Epithelial cell of esophagus (primary cell): ENCODE data around the gene ITGA1.

ENCODE experiments used
- DNase-seq: peaks from one replicate; pipeline ENCODE4 v3.0.0; 2010; ENCODE audit warnings: low read depth
- H3K4me3 ChIP-seq: 2 replicates; pipeline ENCODE4 v1.5.1; 2011; ENCODE audit warnings: mild to moderate bottlenecking, low read length, control low read depth
- CTCF ChIP-seq: IDR thresholded peaks from 2 replicates; pipeline ENCODE4 v1.5.1; 2011; ENCODE audit warnings: low read depth, mild to moderate bottlenecking, low read length, control low read depth, inconsistent platforms; ENCODE audit not compliant: insufficient read depth; ENCODE audit errors: missing control alignments

The ITGA1 gene

GRCh38 chr5:52906845-52907244 lies 119.1 kb downstream of the ITGA1 start:
- no peak overlapping the region for H3K4me3 ChIP-seq
- TF ChIP-seq CTCF = no peak
- no peak for DNase-seq

GRCh38 chr5:52909192-52909591 lies 121.5 kb downstream of the ITGA1 start:
- no peak for DNase-seq
- TF ChIP-seq CTCF = no peak
- H3K4me3 ChIP-seq = no peak overlapping the region

DNA sequence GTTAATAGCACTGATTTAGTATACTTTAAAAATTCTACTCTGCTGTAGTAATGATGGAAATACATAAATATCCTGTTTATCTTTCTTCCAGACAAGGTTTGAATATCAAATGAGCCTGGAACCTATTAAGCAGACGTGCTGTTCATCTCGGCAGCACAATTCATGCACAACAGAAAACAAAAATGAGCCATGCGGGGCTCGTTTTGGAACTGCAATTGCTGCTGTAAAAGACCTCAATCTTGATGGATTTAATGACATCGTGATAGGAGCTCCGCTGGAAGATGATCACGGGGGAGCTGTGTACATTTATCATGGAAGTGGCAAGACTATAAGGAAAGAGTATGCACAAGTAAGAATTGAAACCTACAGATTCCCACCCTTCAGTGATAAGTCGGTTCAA lies 122.4 kb downstream of the ITGA1 start:
- no peak for DNase-seq
- H3K4me3 ChIP-seq = no peak overlapping the region
- no peak for TF ChIP-seq CTCF

GRCh38 chr5:52915176-52915875 lies 127.6 kb downstream of the ITGA1 start:
- peak; percentile 80 for DNase-seq
- peak overlapping the region; percentile 28 for H3K4me3 ChIP-seq
- TF ChIP-seq CTCF = peak; percentile 72

- no peak for TF ChIP-seq CTCF
- peak; percentile 12 for DNase-seq
- no peak overlapping the region for H3K4me3 ChIP-seq
Measured at GRCh38 chr5:52920929-52921328, 133.2 kb downstream of the ITGA1 start.

- no peak overlapping the region for H3K4me3 ChIP-seq
- DNase-seq = peak; percentile 97
- peak; percentile 22 for TF ChIP-seq CTCF
Measured at GRCh38 chr5:52922384-52922783, 134.7 kb downstream of the ITGA1 start.

DNA sequence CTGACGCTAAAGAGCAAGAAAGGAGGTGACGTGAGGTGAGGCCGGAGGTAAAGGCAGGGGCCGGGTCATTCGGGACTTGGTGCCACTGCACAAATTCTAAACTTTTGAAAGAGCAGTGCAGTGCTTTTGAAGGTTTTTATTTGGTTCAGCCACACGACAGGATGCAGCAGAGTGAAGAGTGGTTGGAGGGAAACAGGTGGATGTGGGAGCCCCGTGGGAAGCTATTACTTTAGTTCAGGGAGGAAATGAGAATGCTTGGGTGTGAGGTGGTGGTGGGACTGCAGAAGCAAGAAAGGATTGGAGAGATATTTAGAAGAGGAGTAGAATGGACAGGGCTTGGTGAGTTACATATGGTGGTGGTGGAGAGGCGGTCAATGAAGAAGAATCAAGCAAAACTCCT lies 136.7 kb downstream of the ITGA1 start:
- no peak for TF ChIP-seq CTCF
- no peak for DNase-seq
- no peak overlapping the region for H3K4me3 ChIP-seq
